ENCODE measurements around the gene LRP4. TPM values are rescaled to one million over a fixed set of nuclear protein-coding genes. Genes with fewer than 3 reads are reported as not detected.

LRP4 gene
- total and polyA plus RNA-seq, 3 donors from 2014 or later, result 4.9 to 8.1 (median 7.8) TPM

- TF ChIP-seq POLR2A (IDR thresholded peaks at IDR 0.05), result no peak
- TF ChIP-seq, protein P1, sequence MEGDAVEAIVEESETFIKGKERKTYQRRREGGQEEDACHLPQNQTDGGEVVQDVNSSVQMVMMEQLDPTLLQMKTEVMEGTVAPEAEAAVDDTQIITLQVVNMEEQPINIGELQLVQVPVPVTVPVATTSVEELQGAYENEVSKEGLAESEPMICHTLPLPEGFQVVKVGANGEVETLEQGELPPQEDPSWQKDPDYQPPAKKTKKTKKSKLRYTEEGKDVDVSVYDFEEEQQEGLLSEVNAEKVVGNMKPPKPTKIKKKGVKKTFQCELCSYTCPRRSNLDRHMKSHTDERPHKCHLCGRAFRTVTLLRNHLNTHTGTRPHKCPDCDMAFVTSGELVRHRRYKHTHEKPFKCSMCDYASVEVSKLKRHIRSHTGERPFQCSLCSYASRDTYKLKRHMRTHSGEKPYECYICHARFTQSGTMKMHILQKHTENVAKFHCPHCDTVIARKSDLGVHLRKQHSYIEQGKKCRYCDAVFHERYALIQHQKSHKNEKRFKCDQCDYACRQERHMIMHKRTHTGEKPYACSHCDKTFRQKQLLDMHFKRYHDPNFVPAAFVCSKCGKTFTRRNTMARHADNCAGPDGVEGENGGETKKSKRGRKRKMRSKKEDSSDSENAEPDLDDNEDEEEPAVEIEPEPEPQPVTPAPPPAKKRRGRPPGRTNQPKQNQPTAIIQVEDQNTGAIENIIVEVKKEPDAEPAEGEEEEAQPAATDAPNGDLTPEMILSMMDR (IDR thresholded peaks at IDR 0.05), result no peak
- H3K36me3 ChIP-seq (ENCODE audit: low read depth, missing control alignments), result no peaks in the 10 kb centered on the region
- WGBS, 2 donors, result 85 to 93% methylated on average over 1 of the region's 1 CpG
- H3K9me3 ChIP-seq, result no peaks in the 10 kb centered on the region
- intact Hi-C loops (cut with DNase I; ENCODE audit: low total_unique reads), result no loop called here
- peaks cover 6% of the 10 kb centered on the region for H3K4me1 ChIP-seq
- no peak overlapping the region for H3K4me3 ChIP-seq
- H3K27ac ChIP-seq, result no peak overlapping the region
- H3K27me3 ChIP-seq, result no peaks in the 10 kb centered on the region
- DNase-seq, result no peak
These were observed 68.7 kb downstream of the LRP4 start for GRCh38 chr11:46849631-46850030.

DNA sequence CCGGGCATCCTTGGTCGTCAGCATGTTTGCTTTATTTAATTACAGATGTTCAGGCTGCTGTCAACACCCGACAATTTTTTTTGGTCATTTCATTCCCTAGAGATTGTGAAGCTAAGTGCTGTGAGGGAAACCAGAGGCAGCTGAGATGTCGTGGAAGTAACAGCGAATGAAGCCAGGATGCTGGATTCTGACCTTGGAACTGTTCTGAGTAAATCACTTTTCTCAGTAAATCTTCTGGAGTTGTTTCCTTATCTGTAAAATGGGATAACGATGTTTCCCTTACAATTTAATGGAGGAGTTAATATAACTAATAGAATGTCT, 71.9 kb downstream of the LRP4 start:
- H3K27ac ChIP-seq, result peak overlapping the region in 1 of 2 donors; percentile 79
- DNase-seq, result no peak
- H3K27me3 ChIP-seq, result no peaks in the 10 kb centered on the region
- no peaks in the 10 kb centered on the region for H3K9me3 ChIP-seq
- no peaks in the 10 kb centered on the region for H3K36me3 ChIP-seq (ENCODE audit: low read depth, missing control alignments)
- intact Hi-C loops (cut with DNase I; ENCODE audit: low total_unique reads), result no loop called here
- peak overlapping the region; percentile 91 to 93 for H3K4me3 ChIP-seq
- H3K4me1 ChIP-seq, result peaks cover 10% of the 10 kb centered on the region
- 1 to 3% methylated on average over 6 of the region's 6 CpGs for WGBS, 2 donors
- TF ChIP-seq, protein P1 (IDR thresholded peaks at IDR 0.05), result no peak
- TF ChIP-seq POLR2A (IDR thresholded peaks at IDR 0.05), result no peak

DNA sequence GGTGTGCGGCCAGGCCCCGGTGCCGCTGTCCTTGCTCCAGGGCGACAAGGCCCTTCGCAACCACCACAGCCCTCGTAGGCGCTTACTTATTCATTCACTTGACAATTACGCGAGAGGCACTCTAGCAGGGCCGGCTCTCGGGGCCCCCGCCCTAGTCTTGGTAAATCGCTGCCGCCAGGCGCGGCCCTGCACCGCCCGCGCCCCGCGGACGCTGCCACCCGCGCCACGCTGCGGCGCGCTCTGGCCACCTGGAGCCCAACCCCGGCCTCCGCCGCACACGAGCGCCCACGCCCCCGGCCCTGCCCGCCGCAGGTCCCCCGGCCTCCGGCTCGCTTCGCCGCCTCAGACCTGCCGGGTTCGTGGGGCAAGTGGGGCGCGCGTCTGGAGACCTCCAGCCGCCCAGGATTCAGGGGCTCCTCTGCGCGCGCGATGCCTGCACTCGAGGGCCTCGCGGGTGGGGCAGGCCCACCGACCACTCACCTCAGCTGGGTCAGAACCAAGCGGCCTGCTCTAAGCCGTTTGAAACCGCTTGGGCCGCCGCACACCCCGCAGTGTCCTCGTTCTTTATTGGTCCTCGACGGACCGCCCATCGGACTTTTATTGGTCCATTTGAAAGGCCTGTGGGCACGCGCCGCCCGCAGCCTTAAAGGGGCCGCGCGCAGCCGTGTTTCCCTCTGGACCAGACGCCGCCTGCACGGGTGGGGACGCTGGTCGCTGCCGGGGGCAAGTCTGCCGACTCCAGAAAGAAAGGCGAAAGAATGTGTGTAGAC, 72.4 kb downstream of the LRP4 start, which contains the start of gene CKAP5:
Gene CKAP5, minus strand, starts transcription at position 541 of the 770 bp plus-strand sequence. CDS start 25,049 bp downstream, outside the sequence.
- peak; percentile 96 for DNase-seq
- TF ChIP-seq, protein P1 (IDR thresholded peaks at IDR 0.05), result no peak
- peak; percentile 48 for TF ChIP-seq POLR2A (IDR thresholded peaks at IDR 0.05)
- Histone ChIP-seq H3K4me3 (peak within 1 kb of the TSS; percentile 91 to 93), H3K27me3 (no peaks in the 10 kb centered on the region), H3K27ac (peak within 1 kb of the TSS; percentile 74 to 79), H3K9me3 (no peaks in the 10 kb centered on the region), H3K4me1 (peaks cover 10% of the 10 kb centered on the region), H3K36me3 (ENCODE audit: low read depth, missing control alignments) (no peaks in the 10 kb centered on the region)
- WGBS, 2 donors, result 0% methylated on average over 30 to 82 of the region's 83 CpGs
- intact Hi-C loops (cut with DNase I; ENCODE audit: low total_unique reads), result no loop called here

DNA sequence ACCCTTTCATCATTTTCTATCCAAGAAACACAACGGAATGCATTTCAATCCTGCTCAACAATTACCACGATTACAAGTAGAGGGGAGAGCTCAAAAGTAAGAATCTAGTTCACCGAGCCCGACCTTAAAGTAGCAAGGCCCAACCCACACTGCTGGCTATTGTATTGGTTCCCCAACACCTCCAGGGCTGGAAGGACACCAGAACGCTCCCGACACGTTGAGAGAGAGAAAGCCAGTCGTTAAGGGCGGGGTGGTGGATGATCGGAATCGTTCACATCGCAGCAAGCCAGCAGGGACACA, 73.0 kb downstream of the LRP4 start:
- no peak for DNase-seq
- H3K27me3 ChIP-seq, result no peaks in the 10 kb centered on the region
- H3K27ac ChIP-seq, result peak overlapping the region in 1 of 2 donors; percentile 79
- intact Hi-C loops (cut with DNase I; ENCODE audit: low total_unique reads), result no loop called here
- H3K9me3 ChIP-seq, result no peaks in the 10 kb centered on the region
- 0% methylated on average over 12 of the region's 12 CpGs for WGBS, 2 donors
- TF ChIP-seq POLR2A (IDR thresholded peaks at IDR 0.05), result no peak
- TF ChIP-seq, protein P1 (IDR thresholded peaks at IDR 0.05), result no peak
- H3K4me3 ChIP-seq, result peak overlapping the region; percentile 91 to 93
- peaks cover 10% of the 10 kb centered on the region for H3K4me1 ChIP-seq
- H3K36me3 ChIP-seq (ENCODE audit: low read depth, missing control alignments), result no peaks in the 10 kb centered on the region

- peaks cover 9% of the 10 kb centered on the region for H3K4me1 ChIP-seq
- DNase-seq, result no peak
These were observed 78.2 kb downstream of the LRP4 start for GRCh38 chr11:46840116-46840515.

More at GRCh38 chr11:46840116-46840515, 78.2 kb downstream of the LRP4 start:
- no peaks in the 10 kb centered on the region for H3K36me3 ChIP-seq (ENCODE audit: low read depth, missing control alignments)
- intact Hi-C loops (cut with DNase I; ENCODE audit: low total_unique reads), result no loop called here
- H3K27ac ChIP-seq, result no peak overlapping the region
- no peaks in the 10 kb centered on the region for H3K27me3 ChIP-seq
- TF ChIP-seq POLR2A (IDR thresholded peaks at IDR 0.05), result no peak
- TF ChIP-seq, protein P1 (IDR thresholded peaks at IDR 0.05), result no peak
- H3K9me3 ChIP-seq, result no peaks in the 10 kb centered on the region
- H3K4me3 ChIP-seq, result no peak overlapping the region

Data from testis (tissue), 3 donors.